Adrenal gland (tissue), 12 donors: ENCODE data around the gene SGMS1. TPM values are rescaled to one million over a fixed set of nuclear protein-coding genes. Genes with fewer than 3 reads are reported as not detected.
"Not testable (repeated sequence)": the region's sequence is repeated elsewhere in the genome, so short reads cannot be mapped to it uniquely, and the experiment has no call there.

Source experiments
- DNase-seq, 7 donors: peaks; one replicate each; pipeline ENCODE4 v3.0.0-alpha.2; 2019 to 2020
- H3K27ac ChIP-seq, 5 donors: fragments of 200-600 bp; sonication (generic) in 4 of 5; 1 replicate in 3 of 5; 2 replicates in 2 of 5; pipeline versions ENCODE4 v1.5.1 to v1.8.0; 2016 to 2020; ENCODE audit warnings: mild to moderate bottlenecking in 1 of 5
- H3K27me3 ChIP-seq: fragments of 200-600 bp; 2 replicates; pipeline ENCODE4 v1.8.0; 2021
- H3K36me3 ChIP-seq, 2 donors: fragments of 200-600 bp; replicated peaks in 1 of 2; 1 replicate in 1 of 2; 2 replicates in 1 of 2; pipeline versions ENCODE4 v1.5.1 to v1.8.0; 2018 to 2022
- H3K4me1 ChIP-seq, 2 donors: fragments of 200-600 bp; replicated peaks in 1 of 2; 1 replicate in 1 of 2; 2 replicates in 1 of 2; pipeline versions ENCODE4 v1.5.1 to v1.8.0; 2018 to 2021
- H3K4me3 ChIP-seq, 4 donors: fragments of 200-600 bp; sonication (generic) in 3 of 4; one replicate each; pipeline ENCODE4 v1.5.1; 2016 to 2018
- H3K9me3 ChIP-seq, 3 donors: fragments of 200-600 bp; sonication (generic) in 1 of 3; replicated peaks in 1 of 3; 1 replicate in 2 of 3; 2 replicates in 1 of 3; pipeline versions ENCODE4 v1.5.1 to v1.8.0; 2016 to 2021
- POLR2A ChIP-seq, 2 donors: fragments of 450-650 bp; IDR thresholded peaks; one replicate each; pipeline ENCODE4 v1.6.1; 2017; ENCODE audit warnings: antibody characterized with exemption in 2 of 2, mild to moderate bottlenecking in 2 of 2, moderate library complexity in 1 of 2
- WGBS, 4 donors: extraction: QIAGEN DNeasy Blood & Tissue Kit in 2 of 4; methylation state at CpG; one replicate each; pipeline versions ENCODE4 v1.1.5 to v1.1.7; 2013 to 2017; 5-methylcytosine and 5-hydroxymethylcytosine counted together
- intact Hi-C, 2 donors: fragments of 100-400 bp; cut with DNase I; formaldehyde crosslinking; loops; one replicate each; pipeline versions ENCODE4 v1.14.1 to v1.15.0; 2022 to 2023
- polyA plus RNA-seq, 3 donors: library from polyadenylated mRNA; stranded (reverse); fragments of 200-250 nt in 2 of 3; fragments of 350-450 nt in 1 of 3; fragmentation: Illumina TruSeq in 1 of 3; extraction: RNeasy Lipid Tissue Mini Kit (QIAGEN cat#74804) in 1 of 3; gene quantifications; one replicate each; pipeline ENCODE4 v1.2.3, GENCODE V29; 2013 to 2014
- total RNA-seq, 9 donors: library from RNA; depleted of rRNA in 4 of 9; stranded (reverse); fragments of >200 nt in 4 of 9; fragments of 120-200 nt in 1 of 9; fragmentation: NEBNext Ultra II Directional in 1 of 9; extraction: Animal tissue kit (Norgen Biotek cat#: 25700) in 1 of 9; gene quantifications; one replicate each; pipeline versions ENCODE4 v1.1.0 to v1.2.4, GENCODE V29; 2013 to 2023
- TF ChIP-seq, protein P1 (sequence below), 6 experiments: fragments of 450-650 bp in 4 of 6; fragments of 200-600 bp in 2 of 6; sonication (generic) in 1 of 6; IDR thresholded peaks; 1 replicate in 5 of 6; 2 replicates in 1 of 6; pipeline versions ENCODE4 v1.5.1 to v1.8.0; 2016 to 2021; ENCODE audit warnings: antibody characterized with exemption in 6 of 6, mild to moderate bottlenecking in 2 of 6, moderate library complexity in 1 of 6
- donor health status: healthy with polysubstance abuse.
- donor health status: Bipolar disorder and iron deficiency.
- donor health status: DM: yes; HTN: yes; CAD: no.
- donor health status: DM: no; HTN: no; CAD: no.
- donor health status: DM: no; HTN: no; CAD: no.
- donor health status: DM: yes; HTN: yes; CAD: no.

SGMS1 gene
- total and polyA plus RNA-seq, 12 donors = 9.1 to 152 (median 62.2) TPM

DNA sequence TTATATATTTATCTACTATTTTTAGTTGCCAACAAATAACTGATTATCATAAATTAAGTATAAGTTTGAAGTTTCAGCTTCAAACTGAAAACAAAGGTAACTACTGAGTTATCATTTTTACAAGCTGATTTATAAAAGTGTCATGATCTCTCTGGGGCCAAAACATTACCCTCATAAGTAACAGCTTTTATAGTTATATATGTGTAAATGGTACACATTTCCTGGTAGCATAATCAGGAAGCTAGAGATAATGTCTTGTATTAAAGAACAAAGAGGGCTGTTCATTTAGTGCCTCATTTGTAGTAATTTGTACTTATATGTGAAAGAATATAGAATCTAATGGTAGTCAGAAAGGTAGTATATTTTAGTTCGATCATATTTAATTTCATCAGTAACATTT, 162.6 kb downstream of the SGMS1 start:
- no peaks in the 10 kb centered on the region for H3K27me3 ChIP-seq
- H3K4me3 ChIP-seq = no peak overlapping the region
- H3K4me1 ChIP-seq = peaks cover 0 to 10% of the 10 kb centered on the region in 2 donors
- TF ChIP-seq, protein P1, sequence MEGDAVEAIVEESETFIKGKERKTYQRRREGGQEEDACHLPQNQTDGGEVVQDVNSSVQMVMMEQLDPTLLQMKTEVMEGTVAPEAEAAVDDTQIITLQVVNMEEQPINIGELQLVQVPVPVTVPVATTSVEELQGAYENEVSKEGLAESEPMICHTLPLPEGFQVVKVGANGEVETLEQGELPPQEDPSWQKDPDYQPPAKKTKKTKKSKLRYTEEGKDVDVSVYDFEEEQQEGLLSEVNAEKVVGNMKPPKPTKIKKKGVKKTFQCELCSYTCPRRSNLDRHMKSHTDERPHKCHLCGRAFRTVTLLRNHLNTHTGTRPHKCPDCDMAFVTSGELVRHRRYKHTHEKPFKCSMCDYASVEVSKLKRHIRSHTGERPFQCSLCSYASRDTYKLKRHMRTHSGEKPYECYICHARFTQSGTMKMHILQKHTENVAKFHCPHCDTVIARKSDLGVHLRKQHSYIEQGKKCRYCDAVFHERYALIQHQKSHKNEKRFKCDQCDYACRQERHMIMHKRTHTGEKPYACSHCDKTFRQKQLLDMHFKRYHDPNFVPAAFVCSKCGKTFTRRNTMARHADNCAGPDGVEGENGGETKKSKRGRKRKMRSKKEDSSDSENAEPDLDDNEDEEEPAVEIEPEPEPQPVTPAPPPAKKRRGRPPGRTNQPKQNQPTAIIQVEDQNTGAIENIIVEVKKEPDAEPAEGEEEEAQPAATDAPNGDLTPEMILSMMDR (IDR thresholded peaks at IDR 0.05) = no peak
- no peak for TF ChIP-seq POLR2A (IDR thresholded peaks at IDR 0.05)
- H3K9me3 ChIP-seq = no peaks in the 10 kb centered on the region
- 95 to 98% (median 97%) methylated on average over 1 of the region's 1 CpG for WGBS, 4 donors
- intact Hi-C loops = no loop called here
- no peak overlapping the region for H3K27ac ChIP-seq
- H3K36me3 ChIP-seq = no peaks in the 10 kb centered on the region
- no peak for DNase-seq

DNA sequence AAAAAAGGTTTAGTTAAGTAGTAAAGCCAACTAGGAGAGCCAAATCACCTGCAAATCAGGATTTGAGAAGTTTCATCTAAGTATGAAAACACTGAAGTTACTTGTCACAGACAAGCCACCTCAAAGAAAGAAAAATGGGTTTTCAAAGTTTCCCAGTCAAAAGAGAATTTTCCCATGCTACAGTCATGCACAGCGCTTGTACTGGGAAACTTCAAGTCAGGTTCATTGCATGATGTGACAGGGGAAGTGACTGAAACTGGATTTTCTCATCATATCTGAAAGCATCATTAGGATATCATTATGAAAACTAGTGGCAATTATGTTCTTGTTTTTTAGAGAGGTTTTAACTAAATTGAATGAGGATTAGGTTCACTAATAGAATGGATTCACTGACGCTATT, 167.0 kb downstream of the SGMS1 start:
- Histone ChIP-seq H3K36me3 (no peaks in the 10 kb centered on the region), H3K27ac (no peak overlapping the region), H3K4me1 (peaks cover 0 to 20% of the 10 kb centered on the region in 2 donors), H3K9me3 (no peaks in the 10 kb centered on the region), H3K27me3 (no peaks in the 10 kb centered on the region), H3K4me3 (no peak overlapping the region)
- no peak for DNase-seq
- TF ChIP-seq POLR2A (IDR thresholded peaks at IDR 0.05) = no peak
- intact Hi-C loops = no loop called here
- WGBS, 4 donors = 93 to 95% (median 94%) methylated on average over 2 of the region's 2 CpGs

DNA sequence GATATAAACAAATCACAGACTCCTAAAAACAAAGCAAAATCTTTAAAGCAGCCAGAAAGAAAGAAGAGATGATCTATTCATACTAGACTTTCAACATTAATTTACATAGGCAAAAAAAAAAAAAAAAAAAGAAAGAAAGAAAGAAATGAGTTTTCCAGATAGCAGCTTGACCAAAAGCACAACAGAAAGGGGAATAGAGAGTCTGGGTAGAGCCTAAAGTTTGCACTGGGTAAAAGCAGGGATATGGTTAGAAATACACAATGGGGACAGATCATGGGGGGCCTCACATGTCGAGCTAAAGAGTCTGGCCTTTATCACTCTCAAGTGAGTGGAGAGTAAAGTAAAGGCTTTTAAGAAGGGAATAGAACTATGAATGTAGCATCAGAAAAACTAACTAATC, 169.8 kb downstream of the SGMS1 start:
- H3K36me3 ChIP-seq = no peaks in the 10 kb centered on the region
- 78 to 95% (median 88%) methylated on average over 1 of the region's 1 CpG for WGBS, 4 donors
- no peak overlapping the region for H3K4me3 ChIP-seq
- intact Hi-C loops = no loop called here
- H3K27ac ChIP-seq = no peak overlapping the region
- TF ChIP-seq POLR2A (IDR thresholded peaks at IDR 0.05) = no peak
- TF ChIP-seq, protein P1 (IDR thresholded peaks at IDR 0.05) = no peak
- peaks cover 0 to 10% of the 10 kb centered on the region in 2 donors for H3K4me1 ChIP-seq
- H3K27me3 ChIP-seq = no peaks in the 10 kb centered on the region
- no peaks in the 10 kb centered on the region for H3K9me3 ChIP-seq
- DNase-seq = no peak

DNA sequence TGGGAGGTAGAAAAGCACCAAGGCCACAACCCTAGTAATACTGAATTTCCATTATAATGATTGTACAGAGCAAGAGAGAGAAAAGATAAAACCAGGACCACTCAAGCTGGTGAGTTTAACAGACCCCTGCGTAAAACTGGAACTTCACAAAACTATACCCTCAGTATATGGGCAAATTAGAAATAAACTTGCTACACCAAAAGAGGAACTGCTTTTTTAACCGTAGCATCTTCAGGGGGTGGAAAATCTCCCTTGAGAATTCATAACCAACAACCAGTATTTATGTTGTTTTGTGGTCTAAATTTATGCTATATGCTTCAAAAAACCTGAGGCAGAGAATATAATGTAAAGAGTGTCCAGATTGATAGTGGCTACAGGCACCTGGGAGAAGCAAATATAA, 171.2 kb downstream of the SGMS1 start:
- H3K27ac ChIP-seq = no peak overlapping the region
- 71 to 82% (median 80%) methylated on average over 2 of the region's 2 CpGs for WGBS, 4 donors
- no peaks in the 10 kb centered on the region for H3K27me3 ChIP-seq
- intact Hi-C loops = no loop called here
- no peak for DNase-seq
- no peak overlapping the region for H3K4me3 ChIP-seq
- H3K9me3 ChIP-seq = no peaks in the 10 kb centered on the region
- H3K4me1 ChIP-seq = peaks cover 0 to 10% of the 10 kb centered on the region in 2 donors
- TF ChIP-seq, protein P1 (IDR thresholded peaks at IDR 0.05) = no peak
- TF ChIP-seq POLR2A (IDR thresholded peaks at IDR 0.05) = no peak
- H3K36me3 ChIP-seq = no peaks in the 10 kb centered on the region

DNA sequence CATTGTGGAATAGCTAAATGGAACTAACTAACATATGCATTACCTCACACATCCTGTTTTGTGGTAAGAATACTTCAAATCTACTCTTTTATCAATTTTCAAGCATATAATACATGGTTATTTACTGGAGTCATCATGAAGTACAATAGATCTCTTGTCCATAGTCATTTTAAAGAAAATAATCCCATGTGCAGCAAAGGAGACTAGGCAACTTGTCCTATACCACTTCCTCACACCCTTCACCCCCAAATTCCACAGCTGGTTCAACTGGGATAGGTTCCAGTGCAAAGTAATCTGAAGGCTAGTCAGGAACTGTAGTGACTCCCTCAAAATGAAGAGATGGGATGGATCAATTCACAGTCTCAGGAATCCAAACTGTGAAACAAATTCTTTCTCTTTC, 176.1 kb downstream of the SGMS1 start:
- intact Hi-C loops = no loop called here
- DNase-seq = no peak

DNA sequence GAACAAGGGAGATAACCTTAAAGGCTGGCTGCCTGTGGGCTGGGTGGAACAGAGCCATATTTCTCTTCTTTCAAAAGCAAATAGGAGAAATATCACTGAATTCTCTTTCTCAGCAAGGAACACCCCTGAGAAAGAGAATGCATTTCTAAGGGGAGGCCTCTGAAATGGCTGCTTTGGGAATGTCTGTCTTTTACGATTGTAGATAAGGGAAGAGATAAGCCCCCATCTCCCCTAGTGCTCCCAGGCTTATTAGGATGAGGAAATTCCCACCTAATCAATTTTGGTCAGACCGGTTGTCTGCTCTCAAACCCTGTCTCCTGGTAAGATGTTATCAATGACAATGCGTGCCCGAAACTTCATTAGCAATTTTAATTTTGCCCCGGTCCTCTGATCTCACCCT, 178.0 kb downstream of the SGMS1 start:
- intact Hi-C loops, H3K4me3 ChIP-seq, H3K4me1 ChIP-seq, DNase-seq, H3K9me3 ChIP-seq, H3K36me3 ChIP-seq, H3K27ac ChIP-seq, H3K27me3 ChIP-seq: not testable (repeated sequence)
- 86 to 96% (median 91%) methylated on average over 5 of the region's 5 CpGs for WGBS, 4 donors

More for the DNA sequence above, 176.1 kb downstream of the SGMS1 start:
- no peaks in the 10 kb centered on the region for H3K9me3 ChIP-seq
- TF ChIP-seq, protein P1 (IDR thresholded peaks at IDR 0.05) = no peak
- no peak for TF ChIP-seq POLR2A (IDR thresholded peaks at IDR 0.05)
- H3K27me3 ChIP-seq = no peaks in the 10 kb centered on the region
- no peak overlapping the region for H3K27ac ChIP-seq
- H3K36me3 ChIP-seq = no peaks in the 10 kb centered on the region
- no peak overlapping the region for H3K4me3 ChIP-seq
- peaks cover 0 to 6% of the 10 kb centered on the region in 2 donors for H3K4me1 ChIP-seq
